H1 (cell line): ENCODE data around the gene KYNU. TPM values are rescaled to one million over a fixed set of nuclear protein-coding genes. Genes with fewer than 3 reads are reported as not detected.

ENCODE experiments used
- SUZ12 ChIP-seq: fragments of 200-600 bp; sonication (generic); IDR thresholded peaks from 2 replicates; pipeline ENCODE4 v1.6.1; 2012; ENCODE audit warnings: mild to moderate bottlenecking, inconsistent platforms, low read length, moderate library complexity, mixed read lengths
- polyA plus RNA-seq, 7 experiments: library from polyadenylated mRNA; depleted of rRNA in 3 of 7; stranded (reverse) in 5 of 7; unstranded in 2 of 7; fragments of >200 nt in 5 of 7; fragments of 200-250 nt in 2 of 7; gene quantifications; 1 replicate in 5 of 7; 2 replicates in 1 of 7; 4 replicates in 1 of 7; pipeline versions ENCODE4 v1.2.1 to v1.2.3, GENCODE V29; 2011 to 2013; ENCODE audit warnings: missing spikeins in 2 of 7, mixed read lengths in 2 of 7
- total RNA-seq: library from RNA; stranded (reverse); fragmentation: NEBNext Ultra II Directional; extraction: Animal tissue kit (Norgen Biotek cat#: 25700); gene quantifications from 2 replicates; pipeline ENCODE4 v1.2.1, GENCODE V29; 2021

KYNU gene
- total and polyA plus RNA-seq, 2 of the 8 experiments (the other 6 are each of a cell fraction or from before 2014, with no cell fraction given): 0.09 to 0.13 TPM

DNA sequence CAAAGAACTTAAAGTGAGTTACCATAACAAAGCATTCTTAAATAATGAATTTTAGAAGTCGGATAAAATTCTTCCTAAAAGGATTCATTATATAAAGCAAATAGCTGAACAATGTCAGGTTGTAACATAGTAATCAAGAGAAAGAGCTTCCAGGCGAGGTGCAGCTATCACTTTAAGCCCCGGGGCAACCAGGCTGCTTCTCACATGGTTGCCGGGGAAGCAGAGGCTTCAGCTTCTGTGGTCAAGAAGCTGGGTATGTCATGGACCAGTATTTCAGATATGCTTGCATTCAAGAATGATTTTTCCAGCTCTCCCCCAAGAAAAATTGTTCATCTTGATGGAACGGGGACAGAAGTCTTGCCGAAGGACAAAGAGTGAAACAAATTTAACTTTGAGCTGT, 23.6 kb upstream of the KYNU start (continued):
- TF ChIP-seq SUZ12: no peak
